HCEC 1CT (cell line): Measurements from ENCODE around the gene CHTF8.

ENCODE experiments used
- DNase-seq: peaks from one replicate; pipeline ENCODE4 v3.0.0-alpha.2; 2017

The CHTF8 gene

GRCh38 chr16:69084289-69084688 lies 48.1 kb downstream of the CHTF8 start:
- no peak for DNase-seq

- no peak for DNase-seq
Measured at GRCh38 chr16:69083306-69083941, 49.0 kb downstream of the CHTF8 start.

- no peak for DNase-seq
Measured at GRCh38 chr16:69079697-69080096, 52.7 kb downstream of the CHTF8 start.

GRCh38 chr16:69078073-69078472 lies 54.3 kb downstream of the CHTF8 start:
- DNase-seq = no peak

GRCh38 chr16:69077251-69077650 lies 55.1 kb downstream of the CHTF8 start:
- peak; percentile 18 for DNase-seq

- peak; percentile 89 for DNase-seq
Measured at GRCh38 chr16:69073181-69073702, 59.1 kb downstream of the CHTF8 start.

GRCh38 chr16:69072640-69072974 lies 59.8 kb downstream of the CHTF8 start:
- no peak for DNase-seq

- no peak for DNase-seq
Measured at GRCh38 chr16:69071036-69071435, 61.4 kb downstream of the CHTF8 start.

- DNase-seq = no peak
Measured at GRCh38 chr16:69069504-69069903, 62.9 kb downstream of the CHTF8 start.
